GM19351 (cell line): ENCODE results near the gene POLN.

ENCODE experiments used
- ATAC-seq: cut with Tn5 transposase; IDR thresholded peaks from one replicate; pipeline ENCODE4 v1.9.1; 2021; ENCODE audit warnings: mild to moderate bottlenecking, moderate library complexity; ENCODE audit not compliant: unreplicated experiment

The POLN gene

DNA sequence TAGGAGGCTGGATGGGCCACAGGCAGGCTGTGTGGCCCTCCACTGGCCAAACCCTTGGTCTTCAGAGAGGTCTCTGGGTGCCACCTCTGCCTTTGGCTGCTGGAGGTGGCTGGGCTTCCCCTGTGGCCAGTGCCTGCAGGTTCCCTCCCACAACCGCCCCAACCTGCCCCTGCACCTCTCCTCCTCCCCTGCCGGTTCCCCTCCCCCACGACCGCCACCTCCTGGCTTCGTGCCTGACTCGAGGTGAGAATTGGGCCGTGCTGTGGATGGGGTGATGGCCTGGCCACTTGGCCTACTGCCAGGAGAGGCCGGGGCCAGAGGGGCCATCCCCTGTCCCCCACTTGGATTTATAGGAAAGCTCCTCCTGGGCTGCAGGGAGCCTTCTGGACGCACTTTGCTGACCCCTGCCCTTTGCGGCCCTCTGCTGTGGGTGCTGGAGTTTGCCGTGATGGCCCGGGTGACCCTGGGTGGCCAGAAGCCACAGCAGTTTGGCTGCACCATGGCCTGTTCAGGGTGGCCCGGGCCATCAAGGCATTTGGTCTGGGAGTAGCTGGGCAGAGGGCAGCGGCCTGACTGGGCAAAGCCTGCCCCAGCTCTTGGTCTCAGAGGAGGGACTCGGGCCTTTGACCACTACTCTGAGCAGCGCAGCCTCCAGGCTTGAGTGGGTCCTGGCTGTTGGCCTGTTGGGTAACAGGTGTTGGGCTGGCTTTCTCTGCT is 179.0 kb downstream of the POLN start:
- no peak for ATAC-seq

DNA sequence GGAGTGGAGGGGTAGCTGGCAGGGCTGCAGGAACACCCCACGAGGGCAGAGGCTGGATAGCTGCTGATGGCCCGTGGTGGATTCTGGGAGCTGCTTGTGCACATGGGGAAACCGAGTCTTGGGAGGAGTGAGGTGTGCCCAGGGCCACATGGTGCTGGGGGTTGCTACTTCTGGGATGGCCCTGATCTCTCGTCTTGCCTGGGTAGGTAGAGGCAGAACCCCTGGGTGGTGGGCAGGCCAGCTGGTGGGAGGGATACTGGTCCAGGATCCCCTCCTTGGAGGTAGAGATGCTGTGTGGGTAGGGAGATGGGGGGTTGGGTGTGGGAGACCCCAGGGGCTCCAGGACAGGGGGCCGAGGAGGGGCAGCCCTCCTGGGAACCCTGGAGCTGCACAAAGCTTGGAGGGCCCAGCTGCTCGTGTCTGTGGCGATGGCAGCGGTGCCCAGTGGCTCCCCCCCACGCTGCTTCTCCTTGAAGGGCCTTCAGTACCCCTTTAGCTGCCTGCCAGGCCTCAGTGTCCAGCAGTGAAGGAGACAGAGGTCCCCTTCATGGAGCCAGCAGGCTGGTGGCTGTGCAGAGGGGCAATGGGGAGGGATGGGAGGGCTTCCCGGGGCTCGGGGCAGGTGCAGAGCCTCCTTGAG is 179.6 kb downstream of the POLN start:
- no peak for ATAC-seq

DNA sequence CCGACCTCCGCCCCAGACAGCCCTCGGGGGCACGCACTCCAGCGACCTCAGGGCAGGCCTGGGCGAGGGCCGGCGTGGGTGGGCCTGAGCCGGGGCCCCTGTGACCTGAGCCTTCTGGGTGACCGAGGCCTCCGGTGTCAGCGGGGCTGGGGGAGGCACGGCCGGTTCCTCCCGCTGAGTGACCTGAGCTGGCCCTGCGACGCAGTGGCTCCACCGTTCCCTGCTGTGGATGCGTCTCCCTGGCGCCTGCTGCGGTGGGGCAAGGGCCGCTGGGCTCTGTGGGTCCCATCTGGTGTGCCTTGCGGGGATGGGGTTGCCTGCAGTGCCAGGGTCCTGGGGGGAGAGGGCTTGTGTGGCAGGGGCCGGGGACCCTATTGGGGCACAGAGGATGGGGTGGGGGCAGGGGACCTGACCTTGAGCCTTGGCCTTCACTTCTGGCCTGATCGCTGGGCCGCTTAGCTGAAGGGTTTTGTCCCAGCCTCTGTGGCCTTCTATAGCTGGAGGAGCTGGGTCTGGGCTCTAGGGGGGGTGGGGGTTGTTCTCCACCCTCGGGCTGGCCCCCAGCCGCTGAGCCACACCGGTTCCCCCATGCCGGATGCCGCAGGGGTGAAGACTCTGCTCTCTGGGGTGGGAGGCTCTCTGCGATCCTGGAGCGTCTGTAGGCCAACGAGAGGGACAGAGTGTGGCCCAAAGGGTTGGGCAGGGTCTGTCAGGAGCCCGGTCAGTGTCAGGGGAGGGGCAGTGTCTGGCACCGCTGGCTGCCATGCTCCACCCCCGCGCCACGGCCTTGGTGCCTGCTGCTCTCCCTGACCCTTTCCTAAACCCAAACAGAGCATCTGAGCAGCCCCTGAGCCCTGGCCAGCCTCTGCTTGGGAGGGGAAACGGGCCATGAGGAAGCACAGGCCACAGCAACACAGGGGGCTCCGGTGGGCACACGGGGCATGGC is 180.5 kb downstream of the POLN start:
- no peak for ATAC-seq

DNA sequence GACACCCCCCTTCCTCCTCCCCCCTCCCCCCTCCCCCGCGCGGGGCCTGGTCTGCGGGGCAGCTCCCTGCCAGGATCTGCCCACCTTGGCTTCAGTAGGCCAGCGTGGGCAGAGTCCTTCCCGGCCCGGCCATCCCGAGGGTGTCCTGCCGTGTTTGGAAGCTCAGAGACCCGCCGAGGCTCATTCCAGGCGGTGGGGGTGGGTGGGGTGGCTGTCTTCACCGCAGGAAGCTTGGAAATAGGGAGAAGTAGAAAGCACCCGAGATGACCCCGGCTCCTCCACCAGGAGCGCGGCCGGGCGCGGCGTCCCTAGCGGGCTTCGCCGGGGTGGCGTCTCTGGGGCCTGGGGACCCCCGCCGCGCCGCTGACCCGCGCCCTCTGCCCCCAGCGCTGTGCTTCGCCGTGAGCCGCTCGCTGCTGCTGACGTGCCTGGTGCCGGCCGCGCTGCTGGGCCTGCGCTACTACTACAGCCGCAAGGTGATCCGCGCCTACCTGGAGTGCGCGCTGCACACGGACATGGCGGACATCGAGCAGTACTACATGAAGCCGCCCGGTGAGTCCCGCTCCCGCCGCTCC is 181.2 kb downstream of the POLN start:
- no peak for ATAC-seq

DNA sequence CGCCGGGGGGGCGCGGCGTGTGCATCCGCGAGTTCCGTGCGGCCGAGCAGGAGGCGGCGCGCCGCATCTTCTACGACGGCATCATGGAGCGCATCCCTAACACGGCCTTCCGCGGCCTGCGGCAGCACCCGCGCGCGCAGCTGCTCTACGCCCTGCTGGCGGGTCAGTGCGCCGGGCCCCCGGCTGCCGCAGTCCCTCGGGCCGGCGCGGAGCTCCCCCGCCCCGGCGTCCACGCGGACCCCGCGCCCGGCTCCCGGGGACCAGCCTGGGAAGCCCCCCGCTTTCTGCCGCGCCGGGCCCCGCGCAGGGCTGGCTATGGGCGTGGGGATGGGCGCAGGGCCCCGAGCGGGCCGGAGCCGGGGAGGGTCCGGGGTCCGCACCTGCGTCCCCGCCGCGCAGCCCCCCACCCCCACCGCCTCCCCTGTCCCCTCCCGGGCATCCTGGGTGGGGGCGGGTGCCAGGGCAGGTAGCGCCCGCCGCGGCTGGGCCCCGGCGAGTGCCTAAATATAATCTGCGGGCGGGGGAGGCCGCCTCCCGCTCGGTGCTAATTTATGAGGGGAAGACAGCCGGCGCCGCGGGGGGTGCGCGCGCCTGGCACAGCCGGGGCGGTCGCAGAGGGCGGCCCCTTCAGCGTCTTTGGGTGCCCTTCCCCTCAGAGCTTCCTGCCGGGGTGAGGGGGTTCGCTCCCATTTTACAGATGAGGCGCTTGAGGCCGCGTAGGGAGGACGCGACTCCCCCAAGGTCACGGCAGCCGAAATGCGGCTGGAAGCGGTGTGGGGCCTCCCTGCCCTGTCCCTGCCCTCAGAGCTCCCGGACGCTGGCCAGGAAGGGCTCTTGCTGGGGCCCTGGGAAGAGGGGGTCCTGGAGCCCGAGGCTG is 182.0 kb downstream of the POLN start:
- no peak for ATAC-seq

DNA sequence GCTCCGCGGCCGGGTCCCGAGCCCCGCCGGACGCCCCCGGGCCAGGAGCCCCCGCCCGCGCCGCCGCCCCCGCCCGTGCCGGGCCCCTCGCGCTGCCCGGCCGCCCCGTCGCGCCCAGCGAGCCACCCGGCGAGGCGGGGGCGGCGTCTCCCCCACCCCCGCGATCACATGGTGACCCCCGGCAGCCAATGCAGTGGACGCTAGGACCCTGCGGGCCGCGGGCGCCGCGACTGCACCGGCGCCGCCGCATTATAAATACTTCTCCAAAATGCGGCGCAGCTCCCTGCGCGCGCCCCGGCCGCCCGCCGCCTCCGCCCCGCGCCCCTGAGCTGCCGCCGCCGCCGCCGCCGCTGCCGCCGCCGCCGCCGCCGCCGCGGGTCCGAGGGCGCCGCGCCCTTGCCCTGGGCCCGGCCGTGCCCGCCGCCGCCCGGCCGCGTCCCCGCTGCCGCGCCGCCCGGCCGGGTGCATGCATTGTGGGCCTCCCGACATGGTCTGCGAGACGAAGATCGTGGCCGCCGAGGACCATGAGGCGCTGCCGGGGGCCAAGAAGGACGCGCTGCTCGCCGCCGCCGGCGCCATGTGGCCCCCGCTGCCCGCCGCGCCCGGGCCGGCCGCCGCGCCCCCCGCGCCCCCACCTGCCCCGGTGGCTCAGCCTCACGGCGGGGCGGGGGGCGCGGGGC is 182.7 kb downstream of the POLN start, which contains the start of gene NAT8L:
Gene NAT8L, plus strand, starts transcription at position 282 of the 680 bp plus-strand sequence. Its CDS starts 185 bp downstream, at position 467.
- ATAC-seq, result no peak

DNA sequence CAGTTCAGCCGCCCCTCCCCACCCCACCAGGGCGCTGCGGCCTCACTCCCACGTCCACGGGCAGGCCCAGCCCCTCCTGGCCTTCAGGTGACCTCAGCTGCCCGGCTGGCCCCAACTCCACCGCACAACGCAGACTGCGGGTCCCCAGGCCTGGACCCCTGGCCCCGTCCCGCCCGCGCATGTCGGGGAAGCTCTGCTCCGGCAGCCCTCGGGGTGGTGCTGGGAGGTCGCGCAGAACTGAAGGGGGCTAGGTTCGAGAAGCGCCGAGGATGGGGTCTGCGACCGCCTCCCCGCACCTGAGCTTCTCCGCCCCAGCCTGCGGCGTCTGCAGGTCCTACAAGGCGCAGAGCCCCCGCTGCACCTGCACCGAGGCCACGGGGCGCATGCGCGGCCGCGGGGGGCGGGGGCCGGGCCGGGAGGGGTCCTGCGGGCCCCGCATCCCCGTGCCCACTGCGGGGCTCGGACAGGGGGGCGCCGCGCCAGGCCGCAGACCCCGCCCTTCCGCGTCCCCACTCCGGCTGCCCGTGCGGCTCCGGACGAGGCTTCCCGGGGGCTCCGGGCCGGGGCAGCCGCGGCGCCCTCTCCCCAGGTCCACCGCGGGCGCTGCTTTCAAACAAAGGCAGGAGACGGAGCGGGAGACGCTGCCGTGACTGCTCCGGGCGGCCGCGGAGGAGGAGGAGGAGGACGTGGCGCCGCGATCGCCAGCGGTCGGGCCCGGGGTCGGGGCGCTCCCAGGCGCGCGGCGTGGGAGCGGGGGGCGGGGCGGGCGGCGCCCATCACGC is 183.5 kb downstream of the POLN start:
- ATAC-seq, result no peak

DNA sequence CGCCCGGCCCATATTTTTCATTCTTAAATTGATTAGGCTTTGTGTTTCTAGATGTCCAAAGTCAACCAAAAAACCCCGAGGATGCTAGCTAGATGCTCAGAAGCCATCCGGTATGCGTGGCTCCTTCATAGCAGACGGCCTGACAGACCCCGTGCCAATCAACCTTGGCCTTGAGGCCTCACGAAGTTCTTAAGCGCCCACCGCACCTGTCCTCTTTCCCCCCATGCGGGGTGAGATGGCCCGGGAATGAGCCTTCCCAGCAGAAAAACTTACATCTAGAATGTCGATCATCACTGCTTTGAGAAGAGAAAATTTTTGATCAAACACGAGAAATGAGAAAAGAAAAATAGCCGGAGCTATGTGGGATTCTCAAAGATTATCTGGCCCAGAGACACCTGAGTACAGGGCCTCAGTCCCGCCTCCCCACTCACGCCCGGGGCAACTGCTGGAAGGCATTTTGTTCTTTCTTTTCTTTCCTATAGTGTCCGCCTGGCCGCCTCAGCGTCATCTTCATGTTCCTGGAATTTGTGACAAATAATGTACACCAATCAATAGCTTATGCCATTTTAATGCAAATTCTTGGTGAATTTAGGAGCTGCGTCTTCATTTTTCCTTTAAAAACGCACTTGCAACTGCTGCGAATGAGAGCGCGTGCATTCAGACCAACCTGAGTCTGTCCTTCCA is 184.4 kb downstream of the POLN start:
- ATAC-seq, result no peak

DNA sequence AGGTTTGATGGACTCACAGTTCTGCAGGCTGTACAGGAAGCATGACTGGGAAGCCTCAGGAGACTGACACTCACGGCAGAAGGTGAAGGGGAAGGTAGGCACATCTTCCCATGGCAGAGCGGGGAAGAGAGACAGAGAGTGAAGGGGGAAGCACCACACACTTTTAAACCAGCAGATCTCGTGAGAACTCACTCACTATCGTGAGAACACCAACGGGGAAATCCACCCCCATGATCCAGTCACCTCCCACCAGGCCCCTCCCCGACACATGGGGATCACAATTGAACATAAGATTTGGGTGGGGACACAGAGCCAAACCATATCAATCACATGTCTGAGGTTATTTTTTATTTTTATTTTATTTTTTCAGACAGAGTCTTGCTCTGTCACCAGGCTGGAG is 187.7 kb downstream of the POLN start:
- ATAC-seq, result no peak

DNA sequence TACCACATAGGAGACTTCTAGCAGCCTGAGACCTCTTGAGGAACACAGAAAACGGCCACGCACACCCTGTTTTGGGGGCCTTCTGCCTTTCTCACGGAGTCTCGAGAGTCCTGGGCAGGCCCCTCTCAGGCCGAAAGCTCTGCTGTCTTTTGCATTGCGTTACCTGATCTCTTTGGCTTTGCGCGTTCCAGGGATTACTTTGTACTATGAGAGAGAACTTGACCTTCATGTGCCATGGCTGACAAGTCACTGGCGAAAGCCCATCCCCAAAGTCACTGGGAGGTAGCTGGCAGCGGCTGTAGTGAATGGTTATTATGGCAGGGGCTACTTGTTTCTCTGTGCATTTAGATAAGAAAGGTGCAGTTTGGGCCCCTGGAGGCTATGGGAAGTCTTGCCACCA is 190.8 kb downstream of the POLN start:
- ATAC-seq, result no peak

DNA sequence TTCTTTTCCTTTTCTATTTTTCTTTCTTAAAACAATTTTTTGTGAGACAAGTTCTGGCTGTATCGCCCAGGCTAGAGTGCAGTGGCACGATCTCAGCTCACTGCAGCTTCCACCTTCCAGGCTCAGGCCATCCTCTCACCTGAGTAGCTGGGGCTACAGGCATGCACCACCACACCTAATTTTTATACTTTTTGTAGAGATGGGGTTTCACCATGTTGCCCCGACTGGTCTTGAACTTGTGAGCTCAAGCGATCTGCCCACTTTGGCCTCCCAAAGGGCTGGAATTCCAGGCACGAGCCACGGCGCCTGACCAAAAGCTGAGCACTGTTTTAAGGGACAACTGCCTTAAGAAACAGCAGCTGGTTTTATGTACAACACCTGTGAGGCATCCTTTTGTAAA is 192.1 kb downstream of the POLN start:
- no peak for ATAC-seq

DNA sequence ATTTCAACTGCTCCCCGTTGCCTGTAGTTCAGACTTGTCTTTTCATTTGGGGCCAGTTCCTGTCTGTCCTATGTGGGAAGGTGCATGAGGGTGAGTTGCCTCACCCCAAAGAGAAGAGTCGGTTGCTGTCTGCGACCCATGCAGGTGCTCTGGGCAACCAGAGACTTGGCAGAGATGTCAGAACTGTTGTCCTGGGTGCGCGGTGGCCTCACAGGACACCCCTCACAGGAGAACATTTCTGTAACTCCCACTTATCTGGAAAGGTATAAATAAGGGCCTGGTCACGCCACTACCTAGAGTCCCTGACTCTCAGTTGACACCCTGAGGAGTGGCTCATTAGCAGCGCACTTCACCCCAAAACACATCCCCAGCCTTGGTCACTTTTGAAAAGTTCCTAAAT is 192.5 kb downstream of the POLN start:
- no peak for ATAC-seq

DNA sequence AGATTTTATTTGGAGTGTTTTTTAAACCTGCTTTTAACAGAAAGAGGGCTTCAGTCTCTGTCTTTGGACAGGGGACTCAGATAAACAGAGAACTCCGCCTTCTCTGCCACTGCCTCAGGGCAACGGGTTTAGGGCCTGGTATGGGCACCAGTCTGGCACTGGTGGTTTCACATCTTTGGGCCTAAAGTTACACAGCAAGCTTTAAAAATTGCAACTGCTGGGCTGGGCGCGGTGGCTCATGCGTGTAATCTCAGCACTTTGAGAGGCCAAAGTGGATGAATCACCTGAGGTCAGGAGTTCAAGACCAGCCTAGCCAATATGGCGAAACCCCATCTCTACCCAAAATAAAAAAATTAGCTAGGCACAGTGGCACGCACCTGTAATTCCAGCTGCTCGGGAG is 193.1 kb downstream of the POLN start:
- ATAC-seq, result no peak

DNA sequence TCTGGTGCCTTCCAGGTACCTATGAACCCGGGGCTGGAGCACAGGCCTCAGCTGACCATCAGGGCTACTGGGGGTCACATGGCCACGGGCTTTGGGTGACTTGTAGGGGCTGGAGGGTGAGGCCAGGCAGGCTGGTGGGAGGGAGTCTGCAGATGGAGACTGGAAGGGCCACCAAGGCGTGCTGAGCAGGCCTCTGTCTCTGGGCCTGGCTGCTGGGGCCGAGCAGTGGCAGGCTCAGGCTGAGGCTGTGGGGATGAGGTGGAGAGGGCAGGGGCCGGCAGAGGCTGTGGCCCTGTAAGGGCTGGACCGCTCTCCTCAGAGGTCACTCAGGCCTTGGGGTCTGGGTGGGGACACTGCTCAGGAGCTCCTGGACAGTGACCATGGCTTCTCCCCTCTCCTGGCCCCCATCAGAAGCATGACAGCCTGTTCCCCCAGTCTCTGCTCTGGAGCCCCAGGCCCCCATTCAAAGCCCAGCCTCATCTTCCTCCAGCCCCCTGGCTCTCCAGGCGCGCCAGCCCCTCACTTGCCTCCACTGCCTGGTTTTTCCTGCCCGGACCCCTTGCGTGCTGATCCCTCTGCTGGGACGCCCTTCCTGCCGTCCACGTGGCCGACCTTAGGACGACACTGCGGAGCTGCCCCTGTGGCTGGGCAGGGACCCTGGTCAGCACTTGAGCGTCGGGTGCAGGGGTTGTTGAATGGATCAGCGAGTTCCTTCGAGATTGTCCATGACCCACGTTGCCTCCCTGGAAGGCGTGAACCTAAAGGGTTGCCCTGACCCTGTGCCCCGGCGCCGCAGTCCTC is 193.9 kb downstream of the POLN start:
- ATAC-seq, result no peak

DNA sequence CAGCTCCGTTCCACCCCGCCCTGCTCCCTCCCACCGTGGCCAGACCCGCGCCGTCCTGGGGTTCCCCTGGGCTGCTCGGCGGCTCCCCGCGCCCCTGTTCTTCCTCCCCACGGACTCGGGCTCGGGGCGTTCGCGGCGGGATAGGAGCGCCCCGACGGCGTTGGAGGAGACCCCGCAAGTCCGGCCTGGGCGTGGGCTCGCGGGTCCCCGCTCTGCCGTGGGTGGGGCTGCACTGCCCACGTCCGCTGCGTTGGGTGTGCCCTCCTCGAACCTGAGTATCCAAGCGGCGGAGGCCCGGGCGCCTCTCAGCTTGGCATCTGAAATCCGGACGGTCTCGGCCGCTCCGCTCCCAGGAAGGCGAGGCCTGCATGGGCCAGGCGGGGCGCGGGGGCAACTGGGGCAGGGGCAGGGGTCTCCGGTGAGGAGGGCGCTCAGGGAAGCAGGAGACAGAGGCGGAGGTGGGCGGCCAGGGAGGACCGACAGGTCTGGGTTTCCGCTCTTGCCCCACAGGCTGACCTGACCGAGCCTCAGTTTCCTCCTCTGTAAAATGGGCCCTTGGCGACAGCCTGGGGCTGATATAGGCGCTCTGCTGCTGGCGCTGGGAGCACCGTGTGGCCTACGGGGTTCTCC is 194.8 kb downstream of the POLN start:
- no peak for ATAC-seq

DNA sequence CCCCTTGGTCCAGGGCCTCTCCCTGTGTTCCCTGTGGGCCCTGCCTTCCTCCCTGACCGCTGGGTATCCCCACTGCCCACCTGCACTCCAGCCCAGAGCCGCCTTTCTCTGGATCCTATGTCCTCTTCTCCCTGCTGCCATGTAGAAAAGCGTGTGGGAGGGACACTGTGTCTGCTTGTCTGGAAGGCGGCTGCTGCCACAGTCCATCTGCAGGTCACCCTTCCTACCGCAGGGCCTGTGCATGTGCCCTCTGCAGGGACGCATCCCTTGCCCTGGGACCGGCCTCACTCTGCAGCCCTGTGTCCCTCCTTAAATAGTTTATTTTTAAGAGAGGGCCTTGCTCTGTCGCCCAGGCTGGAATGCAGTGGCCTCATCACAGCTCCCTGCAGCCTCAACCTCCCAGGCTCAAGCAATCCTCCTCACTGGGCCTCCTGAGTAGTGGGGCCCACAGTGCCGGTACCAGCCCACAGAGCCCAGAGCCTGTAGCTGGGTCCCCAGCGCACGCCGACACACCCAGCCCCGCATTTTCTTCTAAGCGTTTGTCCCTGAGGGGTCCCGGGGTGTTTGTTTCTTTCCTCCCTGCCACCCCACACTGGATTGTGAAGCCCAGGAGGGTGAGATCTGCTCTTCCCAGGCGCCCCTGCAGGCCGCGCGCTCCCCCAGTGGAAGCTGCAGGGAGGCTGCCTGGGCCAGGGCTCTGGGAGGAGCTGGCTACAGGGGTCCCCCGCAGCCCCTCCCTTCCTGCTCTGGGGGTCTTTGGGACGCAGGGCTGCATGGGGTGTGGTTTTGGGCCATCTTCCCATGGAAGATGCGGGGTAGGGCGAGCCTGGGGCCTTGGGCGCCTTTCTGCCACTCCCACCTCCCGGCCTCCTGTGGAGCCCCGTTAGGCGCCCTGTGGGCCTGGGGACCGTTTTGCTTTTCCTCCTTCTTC is 195.6 kb downstream of the POLN start:
- ATAC-seq, result no peak
